K562 (cell line): ENCODE data around the gene PDIA2. TPM values are rescaled to one million over a fixed set of nuclear protein-coding genes. Genes with fewer than 3 reads are reported as not detected.
A peak's percentile ranks its signal among the peaks of the same experiment; 100 is the strongest.
"Not testable (repeated sequence)": the region's sequence is repeated elsewhere in the genome, so short reads cannot be mapped to it uniquely, and the experiment has no call there.

Experiments used
- ATAC-seq: fragments of 200-7000 bp; cut with Tn5 transposase; 3 replicates; pipeline ENCODE4 v1.9.1; 2020; ENCODE audit warnings: moderate library complexity
- BruUV-seq: library from RNA; stranded (reverse); fragments of 400-500 nt; replicated peaks from 2 replicates; lab custom pipeline; 2021; lab: Mats Ljungman, UMichigan
- CTCF ChIA-PET: fragments of 300-600 bp; formaldehyde crosslinking; extraction: SDS; loops from one replicate; lab custom pipeline; 2021; ENCODE audit warnings: low intra/inter-chr PET ratio; lab: Yijun Ruan, JAX
- POLR2A ChIA-PET: fragments of 300-600, 350-650 bp; sonication (Branson Sonifier 250); formaldehyde crosslinking; extraction: SDS; loops from one replicate; lab custom pipeline; 2021; ENCODE audit warnings: antibody characterized with exemption, inconsistent platforms; lab: Yijun Ruan, JAX
- DNase-seq, 4 experiments: peaks; one replicate each; pipeline versions ENCODE4 v3.0.0 to v3.0.0-alpha.2; 2011 to 2018; ENCODE audit warnings: low spot score in 3 of 4, mixed read lengths in 3 of 4; ENCODE audit errors: extremely low read depth in 1 of 4
- FAIRE-seq: peaks from 2 replicates; lab custom pipeline; 2011; peaks lifted over from hg19 to GRCh38; lab: Jason Lieb, UNC
- H2AFZ ChIP-seq: 2 replicates; pipeline ENCODE4 v1.6.0; 2011; ENCODE audit warnings: low read depth, low read length, control low read depth, inconsistent platforms
- H3K27ac ChIP-seq: fragments of 200-600 bp; 3 replicates; pipeline ENCODE4 v1.8.0; 2011; ENCODE audit warnings: low read depth, mild to moderate bottlenecking, control low read depth, inconsistent platforms, low read length, moderate library complexity, mixed read lengths; ENCODE audit errors: extremely low read depth
- H3K27me3 ChIP-seq, 2 experiments: fragments of 300-600 bp in 1 of 2; 2 replicates in 1 of 2; 3 replicates in 1 of 2; pipeline versions ENCODE4 v1.6.0 to v1.8.0; 2011; ENCODE audit warnings: inconsistent platforms in 2 of 2, low read length in 2 of 2, mild to moderate bottlenecking in 1 of 2, mixed read lengths in 1 of 2, moderate library complexity in 1 of 2; ENCODE audit not compliant: control insufficient read depth in 2 of 2, insufficient read depth in 2 of 2
- H3K36me3 ChIP-seq: fragments of 300-600 bp; 3 replicates; pipeline ENCODE4 v1.8.0; 2011; ENCODE audit warnings: mild to moderate bottlenecking, low read length, inconsistent platforms; ENCODE audit not compliant: control insufficient read depth, insufficient read depth
- H3K4me1 ChIP-seq, 2 experiments: fragments of 200-600 bp in 1 of 2; replicated peaks in 1 of 2; 2 replicates in 1 of 2; 3 replicates in 1 of 2; pipeline versions ENCODE4 v1.5.1 to v1.8.0; 2011; ENCODE audit warnings: inconsistent platforms in 2 of 2, low read length in 2 of 2, mild to moderate bottlenecking in 1 of 2, mixed read lengths in 1 of 2, moderate library complexity in 1 of 2; ENCODE audit not compliant: control insufficient read depth in 2 of 2, insufficient read depth in 2 of 2
- H3K4me2 ChIP-seq: 2 replicates; pipeline ENCODE4 v1.6.1; 2011; ENCODE audit warnings: low read length, control low read depth, inconsistent platforms, mixed read lengths; ENCODE audit not compliant: insufficient read depth
- H3K4me3 ChIP-seq: fragments of 200-600 bp; sonication (generic), shearing (Covaris generic); 2 replicates; pipeline ENCODE4 v1.5.1; 2016; ENCODE audit warnings: control low read depth, inconsistent platforms
- H3K79me2 ChIP-seq: fragments of 200-600 bp; 3 replicates; pipeline ENCODE4 v1.8.0; 2011; ENCODE audit warnings: low read length, inconsistent platforms; ENCODE audit not compliant: control insufficient read depth, insufficient read depth
- H3K9ac ChIP-seq, 2 experiments: 2 replicates each; pipeline versions ENCODE4 v1.6.0 to v1.6.1; 2011; ENCODE audit warnings: low read depth in 2 of 2, low read length in 2 of 2, control low read depth in 1 of 2, inconsistent platforms in 1 of 2, mild to moderate bottlenecking in 1 of 2, mixed read lengths in 1 of 2; ENCODE audit not compliant: insufficient read depth in 1 of 2
- H3K9me1 ChIP-seq: one replicate; pipeline ENCODE4 v1.6.0; 2011; ENCODE audit warnings: inconsistent platforms, mild to moderate bottlenecking, low read length, moderate library complexity; ENCODE audit not compliant: control insufficient read depth, insufficient read depth
- H3K9me3 ChIP-seq: replicated peaks from 2 replicates; pipeline ENCODE4 v1.5.1; 2011; ENCODE audit warnings: low read depth, low read length, inconsistent platforms; ENCODE audit not compliant: control insufficient read depth, insufficient read depth
- H4K20me1 ChIP-seq: replicated peaks from 2 replicates; pipeline ENCODE4 v1.6.1; 2011; ENCODE audit warnings: low read length, inconsistent platforms, mixed read lengths; ENCODE audit not compliant: control insufficient read depth, insufficient read depth
- MBD2 ChIP-seq: sonication (generic); IDR thresholded peaks from 2 replicates; pipeline ENCODE4 v1.6.1; 2016; ENCODE audit warnings: low read depth, borderline replicate concordance
- MED1 ChIP-seq: sonication (generic); formaldehyde crosslinking; IDR thresholded peaks from 2 replicates; pipeline ENCODE4 v1.8.1; 2023; ENCODE audit warnings: missing genetic modification reagents, borderline replicate concordance
- WGBS: fragments of 100-300 bp; shearing (Covaris generic); methylation state at CpG from one replicate; pipeline ENCODE4 v1.1.6; 2016; ENCODE audit warnings: low coverage, mixed read lengths; ENCODE audit not compliant: insufficient coverage; ENCODE audit errors: missing lambda C conversion rate; 5-methylcytosine and 5-hydroxymethylcytosine counted together
- in situ Hi-C: fragments of 300-500 bp; cut with MboI; formaldehyde crosslinking; loops from 4 replicates; pipeline ENCODE4 v1.15.0; 2018; ENCODE audit warnings: inconsistent platforms, mixed read lengths
- intact Hi-C: fragments of 100-400 bp; cut with micrococcal nuclease; formaldehyde crosslinking; loops from 2 replicates; pipeline ENCODE4 v1.14.2; 2022
- polyA plus RNA-seq, 8 experiments: library from polyadenylated mRNA; depleted of rRNA in 4 of 8; stranded (reverse) in 5 of 8; unstranded in 3 of 8; fragments of >200 nt; fragmentation: Nextera tagmentation in 2 of 8; fragmentation: Illumina TruSeq in 1 of 8; extraction: Ambion mirVana in 2 of 8; extraction: Trizol in 1 of 8; gene quantifications; 2 replicates each; pipeline versions ENCODE4 v1.2.1 to v1.2.3, GENCODE V29; 2011 to 2014; ENCODE audit warnings: inconsistent platforms in 1 of 8, missing spikeins in 1 of 8
- total RNA-seq, 7 experiments: library from RNA; depleted of rRNA in 6 of 7; stranded (reverse); fragments of >200 nt in 6 of 7; fragmentation: Illumina TruSeq in 2 of 7; extraction: Trizol in 2 of 7; gene quantifications; 2 replicates each; pipeline versions ENCODE4 v1.2.1 to v1.2.3, GENCODE V29; 2011 to 2021; ENCODE audit warnings: low replicate concordance in 1 of 7

Gene PDIA2
- total and polyA plus RNA-seq, 9 of the 15 experiments (the other 6 are each of a cell fraction or from before 2014, with no cell fraction given) = 0.13 to 0.92 (median 0.23) TPM; not detected in 4

DNA sequence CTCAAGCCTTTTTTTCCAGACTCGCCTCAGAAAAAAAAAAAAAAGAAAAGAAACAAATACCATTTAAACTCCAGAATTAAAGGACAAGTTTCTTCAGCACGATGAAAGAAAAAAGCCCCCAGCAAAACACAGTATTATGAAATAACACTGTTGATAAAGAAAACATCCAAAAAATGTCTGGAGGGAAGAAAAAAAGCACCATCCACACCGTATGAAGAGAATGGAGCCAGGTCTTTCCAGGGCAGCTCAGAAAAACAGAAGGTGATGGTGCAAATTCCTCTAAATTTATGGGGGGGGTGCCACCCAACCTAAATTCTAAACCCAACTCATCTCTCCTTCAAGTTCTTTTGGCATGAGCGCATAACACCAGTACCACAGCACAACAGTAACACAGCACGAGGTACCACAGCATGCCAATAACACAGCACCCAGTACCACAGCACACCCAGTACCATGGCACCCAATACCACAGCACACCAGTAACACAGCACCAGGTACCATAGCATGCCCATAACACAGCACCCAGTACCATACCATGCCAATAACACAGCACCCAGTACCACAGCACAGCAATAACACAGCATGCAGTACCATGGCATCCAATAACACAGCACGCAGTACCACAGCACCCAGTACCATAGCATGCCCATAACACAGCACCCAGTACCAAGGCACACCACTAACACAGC, 50.6 kb downstream of the PDIA2 start:
- BruUV-seq = no TSS peak
- in situ Hi-C loops (no loop called here), intact Hi-C loops (no loop called here)
- TF ChIP-seq MBD2 (no peak), MED1 (CRISPR knock-in tag) (peak; percentile 24; the same call in 1 of the 2 replicates)
- Histone ChIP-seq H3K9ac (no peak overlapping the region), H4K20me1 (peaks cover 35% of the 10 kb centered on the region), H3K4me2 (no peak overlapping the region), H3K36me3 (peaks cover 9% of the 10 kb centered on the region; the same call in 1 of the 3 replicates), H3K27ac (no peak overlapping the region; the same call in 2 of the 3 replicates), H3K4me1 (peaks cover 34 to 36% of the 10 kb centered on the region in 2 experiments), H3K27me3 (no peaks in the 10 kb centered on the region), H3K9me1 (peaks cover 5% of the 10 kb centered on the region), H3K9me3 (no peaks in the 10 kb centered on the region), H3K79me2 (peaks cover 97% of the 10 kb centered on the region), H2AFZ (no peak overlapping the region), H3K4me3 (no peak overlapping the region)
- ATAC-seq (no peak), DNase-seq (no peak), FAIRE-seq (no peak)
- ChIA-PET POLR2A (no interaction called here), CTCF (no interaction called here)
- WGBS = 68% methylated on average over 5 of the region's 6 CpGs

DNA sequence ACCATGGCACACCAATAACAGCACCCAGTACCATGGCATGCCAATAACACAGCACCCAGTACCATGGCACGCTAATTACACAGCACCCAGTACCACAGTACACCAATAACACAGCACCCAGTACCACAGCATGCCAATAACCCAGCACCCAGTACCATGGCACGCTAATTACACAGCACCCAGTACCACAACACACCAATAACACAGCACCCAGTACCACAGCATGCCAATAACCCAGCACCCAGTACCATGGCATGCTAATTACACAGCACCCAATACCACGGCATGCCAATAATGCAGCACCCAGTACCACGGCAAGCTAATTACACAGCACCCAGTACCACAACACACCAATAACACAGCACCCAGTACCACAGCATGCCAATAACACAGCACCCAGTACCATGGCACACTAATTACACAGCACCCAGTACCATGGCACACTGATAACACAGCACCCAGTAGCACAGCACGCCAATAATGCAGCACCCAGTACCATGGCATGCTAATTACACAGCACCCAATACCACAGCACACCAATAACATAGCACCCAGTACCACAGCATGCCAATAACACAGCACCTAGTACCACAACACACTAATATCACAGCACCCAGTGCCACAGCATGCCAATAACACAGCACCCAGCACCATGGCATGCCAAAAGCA, 51.3 kb downstream of the PDIA2 start:
- POLR2A ChIA-PET, DNase-seq, H2AFZ ChIP-seq, ATAC-seq, H3K9me1 ChIP-seq, intact Hi-C loops, H3K9me3 ChIP-seq, H3K36me3 ChIP-seq, H3K4me3 ChIP-seq, H3K27me3 ChIP-seq, in situ Hi-C loops, BruUV-seq, H3K4me2 ChIP-seq, H3K27ac ChIP-seq, CTCF ChIA-PET, H3K9ac ChIP-seq, FAIRE-seq: not testable (repeated sequence)
- peaks cover 96% of the 10 kb centered on the region for H3K79me2 ChIP-seq
- 80% methylated on average over 5 of the region's 5 CpGs for WGBS
- peaks cover 35 to 36% of the 10 kb centered on the region in 2 experiments for H3K4me1 ChIP-seq
- peaks cover 31% of the 10 kb centered on the region for H4K20me1 ChIP-seq

GRCh38 chr16:334861-335632, 52.1 kb downstream of the PDIA2 start:
- Histone ChIP-seq H4K20me1 (peaks cover 35% of the 10 kb centered on the region), H3K79me2 (peaks cover 98% of the 10 kb centered on the region), H3K36me3 (peaks cover 12% of the 10 kb centered on the region; the same call in 2 of the 3 replicates), H3K27ac (peak overlapping the region; percentile 13; the same call in 1 of the 3 replicates), H3K4me2 (peak overlapping the region; percentile 33; the same call in 1 of the 2 replicates), H3K4me1 (peaks cover 42% of the 10 kb centered on the region in 2 experiments)
- H3K27me3 ChIP-seq, H3K9ac ChIP-seq, intact Hi-C loops, CTCF ChIA-PET, H2AFZ ChIP-seq, BruUV-seq, in situ Hi-C loops, H3K9me1 ChIP-seq, POLR2A ChIA-PET, H3K4me3 ChIP-seq, H3K9me3 ChIP-seq, DNase-seq: not testable (repeated sequence)
- peak; percentile 16; the same call in 2 of the 3 replicates for ATAC-seq
- FAIRE-seq = peak; percentile 59
- 61% methylated on average over 10 of the region's 11 CpGs for WGBS
